NT2/D1 (cell line): ENCODE results near the gene HOXD3.

Experiments used
- SUZ12 ChIP-seq: IDR thresholded peaks from 2 replicates; pipeline ENCODE4 v1.6.1; 2011; ENCODE audit not compliant: insufficient read length, insufficient read depth; ENCODE audit errors: extremely low read depth
- YY1 ChIP-seq: IDR thresholded peaks from 2 replicates; pipeline ENCODE4 v1.6.1; 2011; ENCODE audit not compliant: insufficient read length, insufficient read depth
- ZNF274 ChIP-seq: IDR thresholded peaks from 2 replicates; pipeline ENCODE4 v1.6.1; 2011; ENCODE audit warnings: mild to moderate bottlenecking, low read depth, low read length

DNA sequence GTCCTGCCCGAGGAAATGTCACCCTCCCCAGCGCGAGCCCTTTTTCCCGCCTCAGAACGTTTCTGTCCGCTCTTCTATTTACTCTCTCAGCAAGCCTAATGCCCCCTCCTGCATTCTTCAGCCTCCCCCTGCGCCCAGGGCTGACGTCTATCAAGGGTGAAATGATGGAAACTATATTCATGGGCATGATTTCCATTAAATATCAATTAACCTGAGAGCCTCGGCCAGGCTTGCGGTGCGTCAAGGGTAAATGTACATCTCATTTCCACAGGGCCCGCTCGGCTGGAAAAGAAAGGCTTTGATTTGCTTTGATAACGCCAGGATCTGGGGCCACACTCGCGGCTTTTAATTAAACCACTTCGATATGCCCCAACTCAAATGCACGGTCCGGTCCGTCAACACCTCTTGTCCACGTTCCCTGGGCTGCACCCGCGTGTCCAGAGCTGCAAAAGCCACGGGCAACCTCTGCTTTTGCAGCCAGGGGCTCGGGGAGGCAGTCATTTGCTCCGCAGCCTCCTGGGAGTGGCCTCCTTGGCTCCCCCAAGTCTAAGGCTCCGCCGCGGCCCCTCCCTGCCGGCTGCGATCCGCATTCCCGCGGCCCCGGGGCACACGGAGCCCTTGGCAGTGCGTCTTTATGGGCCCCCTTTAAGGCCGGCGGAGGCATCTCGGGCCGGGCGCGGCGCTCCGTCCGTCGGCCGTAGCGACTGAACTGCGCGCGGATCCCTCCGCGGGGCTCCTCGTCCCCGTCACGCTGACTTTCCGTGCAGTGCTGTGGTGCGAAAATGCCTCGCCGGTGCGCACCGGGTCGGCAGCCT is 27.9 kb upstream of the HOXD3 start, which contains the start of gene HOXD8:
- TF ChIP-seq SUZ12 (no peak), YY1 (no peak), ZNF274 (no peak)
